ENCODE results near the gene SSBP4. TPM values are rescaled to one million over a fixed set of nuclear protein-coding genes. Genes with fewer than 3 reads are reported as not detected.

The SSBP4 gene
- total and polyA plus RNA-seq, 9 of the 15 experiments (the other 6 are each of a cell fraction or from before 2014, with no cell fraction given), result 1.1 to 189 (median 39.0) TPM

GRCh38 chr19:18415178-18415867, 3.9 kb upstream of the SSBP4 start (continued):
- TF ChIP-seq MNT (conservative IDR thresholded peaks at IDR 0.05), result peak; percentile 64 to 67
- no peak for TF ChIP-seq NR1H2 (CRISPR knock-in tag; IDR thresholded peaks at IDR 0.05)
- no peak for TF ChIP-seq PRMT5 (CRISPR knock-in tag; IDR thresholded peaks at IDR 0.05)
- TF ChIP-seq ID3 (CRISPR knock-in tag; IDR thresholded peaks at IDR 0.05), result no peak
- TF ChIP-seq ID3 (tag; IDR thresholded peaks at IDR 0.05), result peak; percentile 79
- 0 out of 2 replicates have a peak, but pooled peaks have one; percentile 24 for TF ChIP-seq HNRNPL (IDR thresholded peaks at IDR 0.05; ENCODE audit: low read depth, low read length)
- no peak for TF ChIP-seq ZNF609 (CRISPR knock-in tag; IDR thresholded peaks at IDR 0.05; ENCODE audit: borderline replicate concordance)
- TF ChIP-seq ZEB2 (IDR thresholded peaks at IDR 0.05), result no peak
- TF ChIP-seq ZNF778 (CRISPR knock-in tag; IDR thresholded peaks at IDR 0.05), result no peak
- TF ChIP-seq ZNF282 (CRISPR knock-in tag; IDR thresholded peaks at IDR 0.05), result no peak
- TF ChIP-seq PATZ1 (CRISPR knock-in tag; IDR thresholded peaks at IDR 0.05; ENCODE audit: borderline replicate concordance), result no peak; the same call in 1 of the 2 replicates
- TF ChIP-seq ZNF121 (CRISPR knock-in tag; conservative IDR thresholded peaks at IDR 0.05), result no peak
- no peak for TF ChIP-seq GABPB2 (CRISPR knock-in tag; conservative IDR thresholded peaks at IDR 0.05)
- TF ChIP-seq TOE1 (IDR thresholded peaks at IDR 0.05; ENCODE audit: borderline replicate concordance), result peak; percentile 58; the same call in 1 of the 2 replicates
- no peak for TF ChIP-seq TOE1 (CRISPR knock-in tag; IDR thresholded peaks at IDR 0.05; ENCODE audit: borderline replicate concordance, low read depth)
- no peak for TF ChIP-seq TAF15 (IDR thresholded peaks at IDR 0.05; ENCODE audit: low read depth, low read length)
- TF ChIP-seq ASH1L (IDR thresholded peaks at IDR 0.05; ENCODE audit: borderline replicate concordance, low read depth, partially characterized antibody), result no peak
- 0 out of 4 replicates have a peak, but pooled peaks of 1 of the 2 experiments have one; percentile 25 for TF ChIP-seq TRIM24 (IDR thresholded peaks at IDR 0.05)
- TF ChIP-seq NFE2 (IDR thresholded peaks at IDR 0.05; ENCODE audit: low read depth), result no peak
- TF ChIP-seq HNRNPK (IDR thresholded peaks at IDR 0.05; ENCODE audit: low read depth, low read length, poor library complexity, severe bottlenecking), result no peak

Data from K562 (cell line).